GM19397 (cell line): ENCODE results near the gene TNFAIP1.
A peak's percentile ranks its signal among the peaks of the same experiment; 100 is the strongest.

Source experiments
- ATAC-seq: cut with Tn5 transposase; IDR thresholded peaks from one replicate; pipeline ENCODE4 v1.9.1; 2021; ENCODE audit warnings: mild to moderate bottlenecking, moderate library complexity; ENCODE audit not compliant: unreplicated experiment

Gene TNFAIP1

DNA sequence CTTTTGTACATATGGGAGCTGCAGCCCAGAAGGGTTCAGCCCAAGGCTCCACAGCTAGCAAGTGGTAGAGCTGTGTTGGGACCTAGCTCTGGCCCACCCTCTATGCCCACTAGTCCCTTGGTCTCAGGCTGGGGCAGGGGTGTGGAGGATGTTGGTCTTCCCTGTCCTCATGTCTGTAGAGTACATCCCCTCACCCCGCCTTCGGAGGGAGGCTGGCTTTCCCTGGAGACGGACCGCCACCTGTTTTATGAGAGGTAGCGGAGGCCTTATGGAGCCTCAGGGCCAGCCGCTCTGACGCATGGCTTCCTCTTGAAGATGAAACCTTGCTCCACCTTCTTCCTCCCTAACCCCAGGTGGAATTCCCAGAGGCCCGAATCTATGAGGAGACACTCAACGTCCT, 8.4 kb downstream of the TNFAIP1 start:
- no peak for ATAC-seq

DNA sequence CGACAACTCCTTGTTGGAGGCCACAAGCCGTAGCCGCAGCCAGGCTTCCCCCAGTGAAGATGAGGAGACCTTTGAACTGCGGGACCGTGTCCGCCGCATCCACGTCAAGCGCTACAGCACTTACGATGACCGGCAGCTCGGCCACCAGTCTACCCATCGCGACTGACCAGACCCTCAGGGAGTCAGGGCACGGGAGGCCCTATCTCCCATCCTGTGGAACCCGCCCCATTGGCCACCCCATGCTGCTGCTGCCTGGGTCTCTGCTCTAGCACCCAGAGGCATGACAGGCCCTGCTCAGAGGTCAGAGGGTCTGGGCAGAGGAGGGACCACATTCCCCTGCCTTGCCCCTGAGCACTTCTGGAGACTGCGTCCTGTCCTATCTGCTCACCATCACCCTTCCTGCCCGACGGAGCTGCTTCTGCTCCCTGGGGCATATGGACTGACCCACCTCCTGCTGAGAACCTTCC, 8.9 kb downstream of the TNFAIP1 start:
- no peak for ATAC-seq

DNA sequence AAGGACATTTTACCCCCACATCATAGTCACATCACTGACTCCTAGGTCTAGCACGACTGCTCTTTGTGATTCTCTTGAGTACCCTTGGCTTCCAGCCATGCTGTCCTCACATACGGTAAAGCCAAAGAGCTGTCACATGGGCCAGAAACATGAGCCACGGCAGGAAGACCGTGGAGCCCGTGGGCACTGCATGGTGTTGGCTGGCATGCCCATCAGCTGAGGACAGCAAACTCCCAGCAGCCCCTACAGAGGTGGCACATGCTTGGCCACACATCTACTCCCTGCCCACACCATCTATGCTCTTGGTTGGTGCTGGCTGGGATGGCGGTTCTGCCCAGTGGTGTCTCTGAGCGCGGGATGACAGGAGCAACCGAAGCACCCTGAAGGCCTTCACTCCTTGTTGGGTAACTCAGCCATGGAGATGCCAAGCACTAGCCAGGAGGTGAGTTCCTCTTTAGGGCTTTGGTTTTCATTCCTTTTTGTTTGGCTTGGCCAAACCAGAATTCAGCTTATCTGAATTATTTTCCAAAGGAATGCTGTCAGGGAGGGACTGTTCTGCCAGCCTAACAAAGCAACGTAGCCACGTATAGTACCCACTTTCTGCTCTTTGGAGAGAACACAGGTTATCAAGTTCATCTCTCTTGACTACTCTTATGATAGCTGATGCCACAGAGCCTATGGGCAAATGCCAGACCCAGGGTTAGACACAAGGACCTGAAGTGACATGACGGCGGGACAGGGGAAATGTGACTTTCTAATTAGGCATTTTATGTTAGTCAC, 10.0 kb downstream of the TNFAIP1 start:
- no peak for ATAC-seq

DNA sequence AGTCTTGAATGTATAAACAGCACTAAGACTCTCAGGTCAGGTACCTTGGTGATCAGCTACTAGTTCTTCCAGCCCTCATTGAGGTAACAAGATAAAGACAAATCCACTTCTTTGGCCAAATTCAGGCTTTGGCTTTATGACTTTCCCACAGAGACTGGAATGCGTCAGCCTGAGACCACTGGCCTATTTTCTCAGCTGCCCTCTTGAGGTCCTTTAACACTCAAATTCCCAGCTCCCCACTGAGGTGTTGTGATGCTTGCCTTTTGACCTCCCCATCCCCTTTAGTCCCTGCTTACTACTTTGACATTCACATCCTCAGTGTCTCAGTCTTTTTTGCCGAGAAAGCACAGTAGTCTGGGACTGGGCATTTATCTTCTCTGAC, 10.6 kb downstream of the TNFAIP1 start:
- ATAC-seq = no peak

DNA sequence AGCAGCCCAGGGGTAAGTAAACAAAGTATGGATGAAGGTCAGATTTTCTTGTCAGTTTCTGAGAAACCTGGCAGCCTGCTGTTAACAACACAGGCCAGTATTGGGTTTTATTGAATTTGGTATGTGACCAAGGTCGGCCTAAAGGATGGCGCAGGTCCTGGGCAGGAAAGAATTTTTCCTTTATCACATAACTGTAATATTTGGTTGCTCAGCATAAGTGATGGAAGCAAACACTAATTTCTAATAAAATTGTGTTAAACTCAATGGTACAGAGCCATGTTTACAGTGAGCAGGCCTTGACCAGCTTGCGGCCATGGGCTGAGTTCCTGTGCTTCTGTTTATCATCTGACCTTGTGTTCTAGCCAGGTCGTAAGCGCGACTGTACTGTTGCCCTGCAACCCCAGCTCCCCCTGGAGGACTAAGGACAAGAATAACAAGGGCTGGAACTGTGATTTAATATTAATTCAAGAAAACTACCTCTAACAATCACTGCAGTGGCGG, 11.2 kb downstream of the TNFAIP1 start:
- no peak for ATAC-seq

DNA sequence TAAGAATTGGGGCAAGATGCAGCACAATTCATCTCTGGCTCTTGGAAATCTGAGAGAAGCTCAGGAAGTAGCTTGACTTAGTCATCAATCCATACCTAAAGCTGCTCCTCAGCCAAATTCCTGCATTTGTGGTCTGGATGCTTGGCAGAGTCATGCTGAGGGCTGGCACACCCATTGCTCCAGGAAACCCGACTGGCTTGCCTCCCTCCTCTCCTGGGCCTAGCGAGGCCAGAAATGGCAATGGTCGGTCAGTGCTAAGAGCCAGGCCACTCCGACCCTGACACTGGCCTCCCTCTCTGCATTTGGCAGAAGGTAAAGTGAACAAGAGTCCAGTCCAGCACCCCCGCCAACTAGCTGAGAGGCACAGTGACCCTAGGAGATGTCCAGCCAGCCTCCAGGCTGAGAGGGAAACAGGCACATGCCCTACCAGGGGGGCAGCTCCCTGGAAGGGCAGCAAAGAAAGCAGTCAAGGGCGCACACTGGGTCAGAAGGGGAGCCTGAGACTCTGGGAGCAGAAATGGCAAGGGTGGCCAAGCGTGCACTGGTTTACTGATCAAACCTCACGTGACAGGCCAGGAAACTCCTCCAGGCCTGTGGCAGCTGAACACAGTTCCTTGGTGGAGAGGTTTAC, 11.8 kb downstream of the TNFAIP1 start:
- ATAC-seq = no peak

DNA sequence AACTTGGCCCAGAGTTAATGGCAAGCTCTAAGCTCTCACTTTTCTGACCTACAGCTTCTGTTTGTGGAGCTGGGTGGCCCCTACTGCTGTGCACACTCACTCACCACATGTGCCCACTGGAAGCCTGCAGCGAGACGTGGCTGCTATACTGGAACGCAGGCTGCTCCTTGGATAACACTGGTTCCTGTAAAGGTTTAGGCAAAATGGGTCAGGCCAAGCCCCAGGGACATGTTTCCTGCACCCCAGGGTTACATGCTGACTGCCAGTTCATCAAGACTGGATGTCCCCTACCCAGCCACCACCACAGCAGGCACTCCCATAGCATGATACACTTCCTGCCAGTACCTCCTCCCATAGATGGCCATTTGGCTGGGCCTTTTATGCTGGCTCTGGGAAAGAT, 13.4 kb downstream of the TNFAIP1 start:
- ATAC-seq = no peak

DNA sequence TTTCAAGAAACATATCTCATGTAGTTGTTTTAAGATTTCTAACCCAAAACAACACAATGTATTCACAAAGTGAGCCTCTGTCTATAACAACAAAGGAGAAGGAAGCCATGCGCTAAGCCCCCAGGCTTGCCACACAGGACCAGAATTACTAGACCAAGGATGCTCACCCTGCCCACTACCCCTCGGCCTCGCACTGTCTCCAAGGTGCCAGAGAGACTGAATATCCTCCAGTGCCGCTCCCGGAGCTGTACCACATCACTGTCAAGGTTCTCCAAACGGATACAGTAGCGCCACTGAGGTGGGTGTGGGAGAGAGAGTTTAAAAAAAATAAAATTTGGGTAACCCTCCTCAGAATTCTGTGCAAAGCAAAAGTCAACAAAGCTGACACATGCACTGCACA, 14.7 kb downstream of the TNFAIP1 start:
- ATAC-seq = no peak

DNA sequence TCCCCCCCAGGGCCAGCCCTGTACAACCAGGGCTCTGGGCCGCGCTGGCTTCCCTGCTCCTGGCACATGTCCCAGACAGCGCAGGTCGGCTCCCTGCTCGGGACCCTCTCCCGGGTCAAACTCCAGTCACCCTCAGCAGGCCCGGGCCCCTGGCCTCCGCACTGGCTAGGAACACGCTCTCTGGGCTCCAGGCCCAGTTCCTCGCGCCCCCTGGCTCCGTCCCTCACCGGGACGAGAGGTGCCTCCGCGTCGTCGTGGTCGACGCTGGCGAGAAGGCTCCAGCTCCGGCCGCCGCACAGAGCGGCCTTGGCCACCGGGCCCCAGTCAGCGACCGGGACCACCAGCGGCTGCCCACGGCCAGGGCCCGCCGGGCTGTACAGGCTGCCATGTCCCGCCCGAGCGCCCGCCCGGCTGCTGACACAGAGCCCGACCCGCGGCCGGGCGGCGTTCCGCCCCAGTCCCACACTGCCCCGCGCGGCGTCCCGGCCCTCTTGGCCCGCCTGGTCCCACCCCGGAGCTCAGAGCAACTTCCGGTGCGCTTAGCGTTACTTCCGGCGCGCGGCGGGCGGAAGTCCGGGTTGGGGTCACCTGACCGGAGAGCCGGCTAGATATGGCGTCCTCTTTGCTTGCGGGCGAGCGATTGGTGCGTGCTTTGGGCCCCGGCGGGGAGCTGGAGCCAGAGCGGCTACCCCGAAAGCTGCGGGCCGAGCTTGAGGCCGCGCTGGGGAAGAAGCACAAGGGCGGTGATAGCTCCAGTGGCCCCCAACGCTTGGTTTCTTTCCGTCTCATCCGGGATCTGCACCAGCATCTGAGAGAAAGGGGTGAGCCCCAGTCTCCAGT, 21.7 kb downstream of the TNFAIP1 start, which contains the start of gene POLDIP2:
TSS of gene POLDIP2 (minus strand) at position 467 of the 840 bp plus-strand sequence. CDS start at position 388, 79 bp downstream.
- peak; percentile 98 for ATAC-seq

DNA sequence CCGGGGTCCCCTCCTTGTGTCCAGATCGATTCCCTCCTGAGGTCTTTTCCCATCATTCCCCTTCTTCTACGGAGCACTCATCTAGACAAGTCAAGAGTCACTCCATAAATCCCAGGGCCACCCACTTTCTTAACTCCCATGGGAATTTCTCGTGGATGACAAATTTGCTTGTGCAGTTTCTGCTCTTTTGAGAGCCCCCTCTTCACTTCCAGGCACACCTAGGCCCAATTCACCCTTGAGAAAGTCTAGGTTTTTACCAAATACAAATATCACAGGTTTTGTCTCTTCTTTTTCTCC, 22.3 kb downstream of the TNFAIP1 start:
- no peak for ATAC-seq

DNA sequence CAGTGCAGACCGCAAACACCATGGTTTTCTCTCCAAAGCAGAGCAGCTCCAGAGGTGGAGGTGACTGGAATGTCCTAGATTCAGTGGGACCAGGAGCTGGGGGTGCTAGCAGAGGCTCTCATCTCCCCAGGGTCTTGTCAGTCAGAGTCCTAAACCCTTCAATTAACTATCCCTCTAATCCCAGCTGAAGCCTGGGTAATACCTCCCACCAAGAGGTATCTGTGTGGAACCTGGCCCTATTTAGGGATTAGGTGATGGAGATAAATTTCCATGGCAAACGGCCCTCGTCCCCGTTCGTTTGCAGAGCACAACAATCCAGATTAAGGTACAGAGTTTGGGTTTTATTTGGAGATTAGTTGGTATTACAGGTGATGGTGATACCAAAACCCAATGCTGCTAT, 27.6 kb downstream of the TNFAIP1 start:
- no peak for ATAC-seq

DNA sequence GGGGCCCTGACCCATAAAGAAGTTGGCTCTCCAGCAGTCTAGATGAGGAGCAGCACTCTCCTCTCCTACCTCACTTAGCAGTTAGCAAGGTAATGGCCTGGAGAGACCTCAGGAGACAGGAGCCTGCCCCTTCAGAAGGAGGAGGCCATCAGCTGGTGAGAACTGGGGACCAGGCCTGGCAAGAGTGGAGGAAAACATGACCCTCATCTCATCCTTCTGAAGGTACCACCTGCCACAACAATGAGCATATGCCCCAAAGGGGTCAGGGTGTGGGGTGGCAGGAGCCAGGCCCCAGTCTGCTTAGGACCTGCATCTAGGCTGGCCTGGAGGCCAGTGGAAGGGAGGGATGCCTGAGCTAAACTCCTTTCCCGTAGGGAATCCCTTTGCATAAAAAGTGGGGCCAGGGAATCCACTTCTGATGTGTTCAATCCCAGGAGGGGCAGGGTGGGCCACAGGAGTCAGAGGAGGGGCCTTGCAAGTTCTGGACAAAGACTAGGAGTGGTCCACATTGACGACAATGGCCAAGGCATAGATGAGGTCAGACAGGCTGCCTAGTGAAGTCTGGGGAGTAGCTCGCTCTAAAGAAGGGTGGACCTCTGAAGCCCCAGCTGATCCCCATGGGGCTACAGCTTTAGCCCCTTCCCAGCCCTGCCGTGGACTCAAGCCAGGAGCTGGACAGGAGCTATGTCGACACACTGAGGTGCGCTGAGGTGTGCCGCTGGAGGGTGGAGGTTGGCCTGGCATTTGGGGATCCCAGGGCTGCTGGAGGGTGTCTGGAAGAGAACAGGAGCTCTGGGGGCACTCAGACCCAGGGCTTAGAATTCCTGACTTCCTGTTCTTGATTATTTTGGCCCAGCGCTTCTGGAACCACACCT, 28.5 kb downstream of the TNFAIP1 start:
- no peak for ATAC-seq

DNA sequence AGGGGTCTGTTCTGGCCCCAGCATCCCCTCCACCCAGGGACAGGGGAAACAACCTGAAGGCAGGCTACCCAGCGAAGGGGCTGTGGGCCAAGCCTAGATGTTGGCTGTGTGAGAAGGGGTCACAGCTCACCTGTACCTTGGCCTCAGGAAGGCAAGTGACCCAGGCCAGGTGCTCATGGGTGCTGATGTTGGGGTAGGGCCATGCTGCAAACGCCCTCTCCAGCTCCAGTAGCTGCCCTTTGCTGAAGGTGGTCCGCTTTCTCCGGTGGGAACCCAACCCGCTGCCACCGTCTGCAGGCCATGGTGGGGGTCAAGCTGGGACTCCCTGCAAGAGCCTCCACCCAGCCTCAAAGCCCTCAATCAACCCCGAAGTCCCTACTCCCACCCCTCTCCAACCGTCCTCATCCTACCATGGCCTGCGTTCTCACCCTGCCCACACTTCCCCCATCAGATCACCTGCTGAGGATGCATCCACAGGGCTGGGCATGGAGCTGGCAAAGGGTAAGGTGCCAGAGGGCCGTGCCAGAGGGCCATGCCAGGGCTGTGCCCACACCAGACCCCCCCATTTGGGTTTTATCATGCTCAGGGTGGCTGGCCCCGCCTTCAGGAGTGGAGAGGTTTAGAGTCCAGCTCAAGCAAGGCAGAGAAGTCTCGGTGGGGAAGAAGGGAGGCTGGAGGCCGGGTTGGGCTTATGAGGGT, 29.3 kb downstream of the TNFAIP1 start, which contains the start of gene SEBOX:
TSS of gene SEBOX (minus strand) at position 535 of the 699 bp plus-strand sequence. CDS start at position 487, 48 bp downstream.
- no peak for ATAC-seq

DNA sequence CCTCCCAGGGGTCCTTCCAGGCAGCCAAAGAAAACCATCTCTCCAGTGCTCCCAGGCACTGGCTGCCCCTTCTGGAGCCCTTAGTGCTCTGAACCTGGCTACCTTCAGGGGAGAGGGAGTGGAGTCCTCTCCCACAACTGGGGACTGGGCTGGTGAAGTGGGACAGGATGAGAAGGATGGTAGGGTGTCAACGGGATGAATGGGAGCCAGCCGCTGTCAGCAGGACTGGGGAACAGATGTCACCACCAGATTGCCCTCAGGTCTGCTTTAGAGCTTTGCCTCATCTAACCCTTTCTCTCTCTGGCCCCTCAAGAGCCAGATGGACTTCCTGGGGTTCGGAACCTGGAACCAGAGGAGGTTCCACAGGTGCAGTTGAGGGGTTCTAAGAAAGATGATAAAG, 29.9 kb downstream of the TNFAIP1 start:
- ATAC-seq = no peak

DNA sequence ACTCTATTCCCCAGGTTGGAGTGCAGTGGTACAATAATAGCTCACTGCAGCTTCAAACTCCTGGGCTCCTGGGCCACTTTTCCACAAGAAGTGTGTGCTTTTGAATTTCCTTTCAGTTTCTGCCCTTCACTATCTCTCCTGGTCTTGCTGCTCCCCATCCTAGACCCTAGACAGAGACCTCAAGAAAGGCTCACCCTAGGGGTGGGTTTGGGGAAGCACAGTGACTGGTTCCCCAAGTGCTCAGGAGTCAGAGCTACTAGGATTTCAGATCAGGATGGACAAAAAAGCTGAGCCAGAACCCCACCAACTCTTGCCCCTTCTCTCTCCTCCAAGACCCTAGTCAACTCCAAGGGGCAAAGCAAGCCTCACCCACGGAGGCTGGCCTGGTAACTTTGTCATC, 31.0 kb downstream of the TNFAIP1 start:
- ATAC-seq = no peak

DNA sequence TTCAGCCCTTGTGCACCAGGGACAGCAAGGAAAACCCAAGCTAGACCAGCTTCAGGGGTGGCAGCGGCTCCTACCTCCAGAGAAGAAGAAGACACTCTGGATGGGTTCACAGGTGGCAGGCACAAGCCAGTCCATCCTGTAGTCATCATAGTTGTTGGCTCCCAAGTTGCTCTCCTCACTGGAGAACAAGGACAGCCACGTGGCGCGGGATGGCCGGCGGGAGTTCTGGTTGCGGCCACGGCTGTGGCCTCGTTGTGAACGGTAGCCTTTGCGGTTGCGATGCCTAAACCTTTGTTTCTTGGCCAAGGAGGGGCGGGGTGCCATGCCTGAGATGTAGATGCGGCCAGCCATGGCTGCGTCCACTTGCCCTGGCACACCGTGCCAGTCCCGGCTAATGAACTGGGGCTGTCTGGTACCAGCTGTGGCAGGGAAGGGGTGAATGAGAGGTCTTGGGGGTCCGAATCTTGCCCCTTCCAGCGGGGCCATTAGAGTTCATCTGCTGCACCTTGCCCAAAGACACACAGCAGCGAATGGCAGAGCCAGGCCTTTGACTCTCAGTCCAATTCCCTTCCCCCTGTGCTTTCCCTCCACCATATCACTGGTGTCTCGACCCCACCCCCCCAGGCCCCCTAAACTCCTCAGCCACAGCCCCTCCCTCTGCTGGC, 32.2 kb downstream of the TNFAIP1 start:
- ATAC-seq = no peak

DNA sequence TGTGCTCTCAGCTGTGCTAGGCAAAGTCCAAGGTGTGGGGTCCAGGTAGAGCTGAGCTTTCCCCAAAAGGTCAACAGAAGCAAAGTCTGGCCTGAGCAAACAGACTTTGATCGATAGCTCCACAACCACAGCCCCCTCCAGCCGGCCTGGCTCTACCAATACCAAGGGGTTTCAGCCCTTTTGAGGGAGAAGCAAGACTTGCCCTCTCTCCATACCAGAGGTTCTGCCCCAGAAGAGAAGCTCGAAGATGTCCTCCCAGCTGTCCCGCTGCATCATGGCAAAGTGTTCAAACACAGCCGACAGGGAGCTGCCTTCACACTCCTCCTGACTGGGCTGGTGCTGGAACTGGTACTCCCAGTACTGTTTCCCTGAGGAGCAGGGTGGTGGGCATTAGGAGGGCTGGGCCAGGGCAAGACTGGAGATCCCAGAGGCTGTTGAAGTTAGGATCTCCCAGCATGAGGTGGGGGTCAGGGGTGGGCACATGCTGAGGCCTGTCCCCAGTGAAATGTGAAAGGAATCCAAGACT, 32.8 kb downstream of the TNFAIP1 start:
- ATAC-seq = no peak

DNA sequence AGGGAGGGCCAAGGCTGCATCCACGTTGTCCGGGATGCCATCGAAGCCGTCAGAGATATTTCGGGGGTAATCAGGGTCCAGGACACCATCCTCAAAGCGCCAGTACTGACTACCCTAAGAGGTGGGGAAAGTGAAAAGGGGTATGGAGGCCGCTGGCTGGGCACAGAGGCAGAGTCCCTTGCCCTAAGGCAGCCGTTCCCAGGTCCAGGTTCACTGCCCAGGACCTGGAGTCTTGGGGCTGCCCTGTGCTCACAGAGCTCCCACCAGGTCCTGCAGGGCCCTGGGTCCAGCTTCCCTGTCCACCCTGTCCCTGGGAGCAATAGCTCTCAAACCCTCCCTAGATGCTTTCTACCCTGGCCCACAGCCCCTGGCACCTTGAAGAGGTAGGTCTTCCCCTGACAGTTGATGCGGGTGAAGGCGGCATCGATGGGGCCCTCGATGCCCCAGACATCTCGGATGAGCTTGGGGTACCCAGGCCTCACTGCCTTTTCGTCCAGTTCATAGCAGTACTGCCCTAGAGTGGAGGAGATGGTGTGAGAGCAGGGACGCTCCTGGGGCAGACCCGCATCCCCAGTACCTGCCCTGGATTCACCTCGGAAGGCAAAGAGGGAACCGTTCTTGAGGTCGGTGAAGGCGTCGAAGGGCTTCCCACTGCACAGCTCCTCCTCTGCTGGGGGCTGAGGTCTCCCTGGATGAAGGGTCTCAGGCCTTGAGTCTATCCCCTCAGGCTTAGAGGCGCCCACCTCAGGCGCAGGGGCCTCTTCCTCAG, 33.5 kb downstream of the TNFAIP1 start:
- ATAC-seq = no peak
